Mononuclear cell (primary cell): ENCODE data around the gene SYT1. TPM values are rescaled to one million over a fixed set of nuclear protein-coding genes. Genes with fewer than 3 reads are reported as not detected.

Experiments used
- H3K27me3 ChIP-seq: 2 replicates; pipeline ENCODE4 v1.6.0; 2011; ENCODE audit warnings: low read length, control low read depth; ENCODE audit not compliant: insufficient read depth
- H3K4me1 ChIP-seq: 2 replicates; pipeline ENCODE4 v1.5.1; 2011; ENCODE audit warnings: mild to moderate bottlenecking, low read length, control low read depth; ENCODE audit not compliant: insufficient read depth
- H3K4me3 ChIP-seq: 2 replicates; pipeline ENCODE4 v1.5.1; 2011; ENCODE audit warnings: mild to moderate bottlenecking, low read length, moderate library complexity
- H3K9me3 ChIP-seq: 2 replicates; pipeline ENCODE4 v1.5.1; 2011; ENCODE audit warnings: low read depth, mild to moderate bottlenecking, control low read depth, low read length
- total RNA-seq: library from RNA; depleted of rRNA; stranded (reverse); fragments of >200 nt; gene quantifications from one replicate; pipeline ENCODE4 v1.2.3, GENCODE V29; 2012

SYT1 gene
- total RNA-seq, 1 donor = 2.5 TPM

GRCh38 chr12:79374545-79374944, 510.0 kb downstream of the SYT1 start:
- no peak overlapping the region for H3K4me3 ChIP-seq
- H3K27me3 ChIP-seq = no peaks in the 10 kb centered on the region
- no peaks in the 10 kb centered on the region for H3K9me3 ChIP-seq
- H3K4me1 ChIP-seq = no peaks in the 10 kb centered on the region

DNA sequence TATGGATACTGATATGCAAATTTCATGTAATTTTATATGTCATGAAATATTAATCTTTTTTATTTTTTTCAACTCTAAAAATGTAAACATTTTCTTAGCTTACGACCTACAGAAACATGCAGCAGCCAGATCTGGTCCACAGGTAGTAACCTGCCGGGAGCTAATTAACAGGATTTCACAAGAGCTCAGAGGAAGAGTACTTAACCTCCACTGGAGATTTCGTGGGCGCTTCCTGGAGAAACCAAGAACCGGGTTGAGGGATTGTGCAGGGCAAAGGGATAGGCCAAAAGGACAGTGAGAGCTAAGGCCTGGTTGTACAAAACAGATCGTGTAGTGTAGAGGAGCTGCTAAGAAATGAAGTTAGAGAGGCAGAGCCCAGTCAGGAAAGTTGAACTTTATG, 510.5 kb downstream of the SYT1 start:
- Histone ChIP-seq H3K9me3 (no peaks in the 10 kb centered on the region), H3K4me1 (no peaks in the 10 kb centered on the region), H3K4me3 (no peak overlapping the region), H3K27me3 (no peaks in the 10 kb centered on the region)

GRCh38 chr12:79378496-79378895, 513.9 kb downstream of the SYT1 start:
- H3K27me3 ChIP-seq = no peaks in the 10 kb centered on the region
- no peaks in the 10 kb centered on the region for H3K4me1 ChIP-seq
- H3K9me3 ChIP-seq = no peaks in the 10 kb centered on the region
- no peak overlapping the region for H3K4me3 ChIP-seq

- Histone ChIP-seq H3K9me3 (no peaks in the 10 kb centered on the region), H3K27me3 (no peaks in the 10 kb centered on the region), H3K4me1 (no peaks in the 10 kb centered on the region), H3K4me3 (no peak overlapping the region)
Measured at GRCh38 chr12:79380402-79380801, 515.8 kb downstream of the SYT1 start.

DNA sequence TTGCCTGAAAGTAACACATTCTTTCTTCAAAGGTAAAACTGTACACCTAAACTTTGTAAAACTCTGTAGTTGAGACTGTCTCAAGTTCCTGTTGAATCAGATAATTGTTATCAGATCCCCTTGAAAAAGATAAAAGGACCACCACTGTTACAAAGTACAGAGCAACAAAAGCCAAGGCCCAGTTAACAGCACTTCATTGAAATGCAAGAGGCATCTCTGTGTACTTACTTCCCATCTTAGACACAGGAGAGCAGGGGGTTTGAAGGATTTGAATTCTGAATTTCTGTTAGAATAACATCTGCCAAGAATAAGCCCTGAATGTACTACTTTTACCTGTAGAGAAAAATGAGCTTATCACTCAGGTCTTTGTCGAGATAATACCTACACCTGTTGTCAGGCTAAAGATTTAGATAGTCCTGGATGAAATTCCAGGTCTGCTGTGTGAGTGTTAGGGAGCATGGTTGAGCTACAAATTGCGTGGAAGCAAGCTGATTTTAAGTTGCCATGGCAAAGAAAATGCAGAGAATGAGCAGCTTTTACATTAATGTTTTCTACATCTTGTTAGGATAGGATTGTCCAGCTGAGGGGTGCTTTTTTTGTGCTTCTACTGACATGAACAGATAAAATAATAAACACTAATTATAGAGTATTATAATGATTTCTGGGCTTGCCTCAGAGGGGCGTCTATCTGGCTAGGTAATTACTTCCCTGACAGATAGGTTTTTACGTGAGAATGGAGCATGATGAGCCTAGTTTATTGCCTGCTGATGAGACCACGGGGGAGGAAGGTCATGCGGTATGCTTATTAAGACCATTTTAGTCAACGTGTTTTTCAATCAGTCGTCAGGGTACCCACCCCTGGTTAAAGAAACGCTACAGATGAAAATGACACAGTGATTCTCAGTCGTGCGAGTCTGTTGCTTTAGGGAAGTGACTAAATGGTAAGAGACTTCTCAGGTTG, 517.0 kb downstream of the SYT1 start:
- no peaks in the 10 kb centered on the region for H3K9me3 ChIP-seq
- no peak overlapping the region for H3K4me3 ChIP-seq
- no peaks in the 10 kb centered on the region for H3K27me3 ChIP-seq
- no peaks in the 10 kb centered on the region for H3K4me1 ChIP-seq

- no peak overlapping the region for H3K4me3 ChIP-seq
- H3K9me3 ChIP-seq = no peaks in the 10 kb centered on the region
- no peaks in the 10 kb centered on the region for H3K4me1 ChIP-seq
- H3K27me3 ChIP-seq = no peaks in the 10 kb centered on the region
Measured at GRCh38 chr12:79384551-79384950, 520.0 kb downstream of the SYT1 start.

GRCh38 chr12:79388011-79388410, 523.4 kb downstream of the SYT1 start:
- no peaks in the 10 kb centered on the region for H3K27me3 ChIP-seq
- H3K4me1 ChIP-seq = no peaks in the 10 kb centered on the region
- H3K9me3 ChIP-seq = no peaks in the 10 kb centered on the region
- no peak overlapping the region for H3K4me3 ChIP-seq

GRCh38 chr12:79393842-79394241, 529.3 kb downstream of the SYT1 start:
- no peaks in the 10 kb centered on the region for H3K27me3 ChIP-seq
- no peaks in the 10 kb centered on the region for H3K9me3 ChIP-seq
- no peak overlapping the region for H3K4me3 ChIP-seq
- no peaks in the 10 kb centered on the region for H3K4me1 ChIP-seq

DNA sequence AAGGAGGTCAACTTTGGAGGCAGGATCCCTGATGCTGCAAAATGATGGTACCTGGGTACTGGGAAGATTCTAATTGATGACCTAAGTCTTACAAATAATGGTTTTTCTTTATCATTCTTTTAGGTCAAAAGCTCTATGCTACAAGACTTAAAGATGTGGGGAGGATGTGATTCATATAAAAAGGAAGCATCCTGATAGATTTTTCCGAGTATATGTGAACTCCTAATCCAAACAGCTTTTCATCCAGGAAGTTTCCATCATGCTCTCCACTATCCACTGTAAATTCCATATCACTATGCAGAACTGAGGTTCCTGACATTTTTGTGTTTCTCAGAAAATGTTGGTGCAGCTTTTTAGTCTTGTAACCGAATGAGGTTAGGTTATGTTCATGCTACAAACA, 533.0 kb downstream of the SYT1 start:
- H3K4me3 ChIP-seq = no peak overlapping the region
- H3K27me3 ChIP-seq = no peaks in the 10 kb centered on the region
- no peaks in the 10 kb centered on the region for H3K9me3 ChIP-seq
- H3K4me1 ChIP-seq = no peaks in the 10 kb centered on the region

GRCh38 chr12:79400481-79400880, 535.9 kb downstream of the SYT1 start:
- H3K4me3 ChIP-seq = no peak overlapping the region
- no peaks in the 10 kb centered on the region for H3K27me3 ChIP-seq
- no peaks in the 10 kb centered on the region for H3K9me3 ChIP-seq
- H3K4me1 ChIP-seq = no peaks in the 10 kb centered on the region

GRCh38 chr12:79402606-79403005, 538.0 kb downstream of the SYT1 start:
- Histone ChIP-seq H3K4me3 (no peak overlapping the region), H3K4me1 (no peaks in the 10 kb centered on the region), H3K9me3 (no peaks in the 10 kb centered on the region), H3K27me3 (no peaks in the 10 kb centered on the region)

GRCh38 chr12:79406993-79407392, 542.4 kb downstream of the SYT1 start:
- H3K27me3 ChIP-seq = no peaks in the 10 kb centered on the region

GRCh38 chr12:79407671-79408622, 543.4 kb downstream of the SYT1 start:
- Histone ChIP-seq H3K4me3 (no peak overlapping the region), H3K4me1 (no peaks in the 10 kb centered on the region), H3K27me3 (no peaks in the 10 kb centered on the region), H3K9me3 (no peaks in the 10 kb centered on the region)

More at GRCh38 chr12:79406993-79407392, 542.4 kb downstream of the SYT1 start:
- Histone ChIP-seq H3K9me3 (no peaks in the 10 kb centered on the region), H3K4me1 (no peaks in the 10 kb centered on the region), H3K4me3 (no peak overlapping the region)

GRCh38 chr12:79408689-79409088, 544.1 kb downstream of the SYT1 start:
- H3K4me3 ChIP-seq = no peak overlapping the region
- H3K27me3 ChIP-seq = no peaks in the 10 kb centered on the region
- H3K9me3 ChIP-seq = no peaks in the 10 kb centered on the region
- H3K4me1 ChIP-seq = no peaks in the 10 kb centered on the region

GRCh38 chr12:79409562-79409961, 545.0 kb downstream of the SYT1 start:
- H3K4me3 ChIP-seq = no peak overlapping the region
- no peaks in the 10 kb centered on the region for H3K9me3 ChIP-seq
- no peaks in the 10 kb centered on the region for H3K27me3 ChIP-seq
- no peaks in the 10 kb centered on the region for H3K4me1 ChIP-seq
